IMR-90 (cell line): Measurements from ENCODE around the gene MRPL54. TPM values are rescaled to one million over a fixed set of nuclear protein-coding genes. Genes with fewer than 3 reads are reported as not detected.

Experiments
- ATAC-seq: fragments of 200-7000 bp; cut with Tn5 transposase; 2 replicates; pipeline ENCODE4 v1.9.1; 2020; ENCODE audit warnings: low read depth, mild to moderate bottlenecking, moderate library complexity
- BruUV-seq: library from RNA; stranded (reverse); fragments of 400-500 nt; replicated peaks from 2 replicates; lab custom pipeline; 2021; lab: Mats Ljungman, UMichigan
- CTCF ChIA-PET: fragments of 300-600 bp; formaldehyde crosslinking; extraction: SDS; loops from one replicate; lab custom pipeline; 2021; ENCODE audit warnings: antibody characterized with exemption; lab: Yijun Ruan, JAX
- POLR2A ChIA-PET: fragments of 300-600 bp; sonication (Branson Sonifier 250); formaldehyde crosslinking; loops from one replicate; lab custom pipeline; 2022; ENCODE audit warnings: antibody characterized with exemption; ENCODE audit not compliant: unreplicated experiment; lab: Charles Lee
- DNase-seq: peaks from one replicate; pipeline ENCODE4 v3.0.0; 2013
- H2AFZ ChIP-seq: replicated peaks from 2 replicates; pipeline ENCODE3; 2013; ENCODE audit warnings: low read length, mild to moderate bottlenecking; ENCODE audit not compliant: poor library complexity
- H2AK5ac ChIP-seq: 2 replicates; pipeline ENCODE4 v1.6.1; 2013; ENCODE audit warnings: low read depth, low read length, inconsistent platforms
- H2AK9ac ChIP-seq: replicated peaks from 2 replicates; pipeline ENCODE3; 2013; ENCODE audit warnings: mild to moderate bottlenecking, low read depth, low read length, moderate library complexity; ENCODE audit not compliant: poor library complexity
- H2BK120ac ChIP-seq: 2 replicates; pipeline ENCODE4 v1.6.1; 2013; ENCODE audit warnings: low read depth, low read length, inconsistent platforms
- H2BK15ac ChIP-seq: 3 replicates; pipeline ENCODE4 v1.6.1; 2013; ENCODE audit warnings: low read depth, low read length, inconsistent platforms
- H2BK20ac ChIP-seq: 2 replicates; pipeline ENCODE4 v1.6.1; 2013; ENCODE audit warnings: low read depth, mild to moderate bottlenecking, inconsistent platforms, low read length, moderate library complexity
- H2BK5ac ChIP-seq: 2 replicates; pipeline ENCODE4 v1.6.1; 2013; ENCODE audit warnings: mild to moderate bottlenecking, low read depth, low read length, inconsistent platforms; ENCODE audit not compliant: poor library complexity, severe bottlenecking
- H3K14ac ChIP-seq: replicated peaks from 2 replicates; pipeline ENCODE4 v1.6.1; 2013; ENCODE audit warnings: low read depth, low read length, inconsistent platforms
- H3K18ac ChIP-seq: 2 replicates; pipeline ENCODE4 v1.6.1; 2013; ENCODE audit warnings: low read depth, low read length, control low read depth
- H3K23ac ChIP-seq: 2 replicates; pipeline ENCODE4 v1.6.1; 2013; ENCODE audit warnings: low read depth, low read length, inconsistent platforms
- H3K27ac ChIP-seq: 2 replicates; pipeline ENCODE4 v1.5.1; 2013; ENCODE audit warnings: mild to moderate bottlenecking, control low read depth, low read length; ENCODE audit not compliant: insufficient read depth
- H3K27me3 ChIP-seq: 2 replicates; pipeline ENCODE4 v1.6.1; 2013; ENCODE audit warnings: low read length; ENCODE audit not compliant: control insufficient read depth, insufficient read depth
- H3K36me3 ChIP-seq: 2 replicates; pipeline ENCODE4 v1.6.1; 2013; ENCODE audit warnings: low read length, mixed read lengths; ENCODE audit not compliant: control insufficient read depth, insufficient read depth
- H3K4ac ChIP-seq: 2 replicates; pipeline ENCODE4 v1.6.1; 2013; ENCODE audit warnings: low read depth, low read length, inconsistent platforms
- H3K4me1 ChIP-seq: 2 replicates; pipeline ENCODE4 v1.6.1; 2013; ENCODE audit warnings: low read length, mixed read lengths; ENCODE audit not compliant: control insufficient read depth, insufficient read depth
- H3K4me2 ChIP-seq: 2 replicates; pipeline ENCODE4 v1.6.1; 2013; ENCODE audit warnings: low read depth, mild to moderate bottlenecking, control low read depth, low read length, moderate library complexity
- H3K4me3 ChIP-seq: 2 replicates; pipeline ENCODE4 v1.5.1; 2013; ENCODE audit warnings: low read depth, mild to moderate bottlenecking, control low read depth, low read length, moderate library complexity; ENCODE audit not compliant: insufficient read depth
- H3K56ac ChIP-seq: 2 replicates; pipeline ENCODE4 v1.6.1; 2013; ENCODE audit warnings: low read length, inconsistent platforms; ENCODE audit not compliant: insufficient read depth; ENCODE audit errors: extremely low read depth
- H3K79me1 ChIP-seq, 2 experiments: 2 replicates each; pipeline ENCODE4 v1.6.1; 2013; ENCODE audit warnings: low read length in 2 of 2, inconsistent platforms in 1 of 2, low read depth in 1 of 2
- H3K9ac ChIP-seq: 2 replicates; pipeline ENCODE4 v1.6.1; 2013; ENCODE audit warnings: low read depth, low read length, control low read depth
- H3K9me1 ChIP-seq: 2 replicates; pipeline ENCODE4 v1.6.1; 2013; ENCODE audit warnings: low read length, inconsistent platforms; ENCODE audit not compliant: insufficient read depth
- H3K9me3 ChIP-seq: 2 replicates; pipeline ENCODE4 v1.6.1; 2013; ENCODE audit warnings: low read length; ENCODE audit not compliant: control insufficient read depth, insufficient read depth
- H4K20me1 ChIP-seq: 2 replicates; pipeline ENCODE4 v1.6.1; 2013; ENCODE audit warnings: low read length, inconsistent platforms; ENCODE audit not compliant: insufficient read depth
- H4K5ac ChIP-seq: 2 replicates; pipeline ENCODE4 v1.6.1; 2013; ENCODE audit warnings: mild to moderate bottlenecking, low read depth, low read length, control low read depth
- H4K8ac ChIP-seq, 2 experiments: 2 replicates each; pipeline ENCODE4 v1.6.1; 2013; ENCODE audit warnings: low read depth in 2 of 2, low read length in 2 of 2, control low read depth in 1 of 2, inconsistent platforms in 1 of 2
- H4K91ac ChIP-seq: 2 replicates; pipeline ENCODE4 v1.6.1; 2013; ENCODE audit warnings: low read depth, low read length, inconsistent platforms; ENCODE audit not compliant: insufficient read depth
- BHLHE40 ChIP-seq: fragments of 150-350 bp; IDR thresholded peaks from 2 replicates; pipeline ENCODE4 v1.6.1; 2016; ENCODE audit warnings: mild to moderate bottlenecking, low read depth, low read length
- CEBPB ChIP-seq: IDR thresholded peaks from 2 replicates; pipeline ENCODE4 v1.6.1; 2012; ENCODE audit warnings: low read depth, low read length, improper control_type of control experiment
- CHD1 ChIP-seq: IDR thresholded peaks from 2 replicates; pipeline ENCODE4 v1.6.1; 2012; ENCODE audit warnings: low read depth, low read length, improper control_type of control experiment
- ELK1 ChIP-seq: fragments of 150-350 bp; IDR thresholded peaks from 2 replicates; pipeline ENCODE4 v1.6.1; 2016; ENCODE audit warnings: low read depth, mild to moderate bottlenecking, low read length, moderate library complexity, borderline replicate concordance
- FOS ChIP-seq: fragments of 150-350 bp; IDR thresholded peaks from 2 replicates; pipeline ENCODE4 v1.6.1; 2016; ENCODE audit warnings: low read depth, low read length
- MAFK ChIP-seq: IDR thresholded peaks from 2 replicates; pipeline ENCODE4 v1.6.1; 2012; ENCODE audit warnings: low read depth, low read length, improper control_type of control experiment
- MAZ ChIP-seq: IDR thresholded peaks from 2 replicates; pipeline ENCODE4 v1.6.1; 2012; ENCODE audit warnings: low read depth, mild to moderate bottlenecking, low read length, improper control_type of control experiment, moderate library complexity, borderline replicate concordance
- MXI1 ChIP-seq: IDR thresholded peaks from 2 replicates; pipeline ENCODE4 v1.6.1; 2012; ENCODE audit warnings: low read depth, mild to moderate bottlenecking, low read length, moderate library complexity, borderline replicate concordance
- NFE2L2 ChIP-seq: fragments of 150-350 bp; IDR thresholded peaks from 2 replicates; pipeline ENCODE4 v1.6.1; 2016; ENCODE audit warnings: low read depth, mild to moderate bottlenecking, low read length
- RAD21 ChIP-seq: IDR thresholded peaks from 2 replicates; pipeline ENCODE4 v1.6.1; 2012; ENCODE audit warnings: low read length, improper control_type of control experiment
- RCOR1 ChIP-seq: IDR thresholded peaks from 2 replicates; pipeline ENCODE4 v1.6.1; 2012; ENCODE audit warnings: mild to moderate bottlenecking, low read length, improper control_type of control experiment; ENCODE audit not compliant: insufficient replicate concordance
- RFX5 ChIP-seq: IDR thresholded peaks from 2 replicates; pipeline ENCODE4 v1.8.0; 2012; ENCODE audit warnings: low read depth, mild to moderate bottlenecking, low read length, moderate library complexity
- SMC3 ChIP-seq: fragments of 150-350 bp; IDR thresholded peaks from 2 replicates; pipeline ENCODE4 v1.6.1; 2016; ENCODE audit warnings: low read depth, mild to moderate bottlenecking, antibody characterized with exemption, low read length, moderate library complexity
- WGBS, 2 experiments: methylation state at CpG; one replicate each; pipeline versions ENCODE4 v1.1.5 to v1.1.7; 2013; ENCODE audit warnings: missing lambda C conversion rate in 2 of 2; ENCODE audit not compliant: insufficient read length in 1 of 2; ENCODE audit errors: extremely low coverage in 2 of 2; 5-methylcytosine and 5-hydroxymethylcytosine counted together
- dilution Hi-C: fragments of 300-500 bp; cut with HindIII; formaldehyde crosslinking; loops from one replicate; pipeline ENCODE4 v1.14.3; 2018; ENCODE audit warnings: low sequenced_read_pairs; ENCODE audit not compliant: unreplicated experiment
- in situ Hi-C: fragments of 300-500 bp; cut with MboI; formaldehyde crosslinking; loops from 3 replicates; pipeline ENCODE4 v1.14.3; 2019; ENCODE audit warnings: low sequenced_read_pairs, inconsistent platforms, mixed read lengths
- intact Hi-C: fragments of 100-400 bp; cut with micrococcal nuclease; formaldehyde crosslinking; loops from 2 replicates; pipeline ENCODE4 v1.10.0; 2022
- polyA plus RNA-seq, 3 experiments: library from polyadenylated mRNA; depleted of rRNA; stranded (reverse); fragments of >200 nt; gene quantifications; 2 replicates each; pipeline ENCODE4 v1.2.3, GENCODE V29; 2012; ENCODE audit warnings: low replicate concordance in 1 of 3
- total RNA-seq: library from RNA; depleted of rRNA; stranded (reverse); fragments of >200 nt; gene quantifications from 2 replicates; pipeline ENCODE4 v1.2.3, GENCODE V29; 2012
- TF ChIP-seq, protein P1 (sequence below): conservative IDR thresholded peaks from 2 replicates; pipeline ENCODE4 v1.5.1; 2012; ENCODE audit warnings: mild to moderate bottlenecking, low read depth, low read length, improper control_type of control experiment
- TF ChIP-seq, protein P2 (sequence below): fragments of 150-350 bp; IDR thresholded peaks from 2 replicates; pipeline ENCODE4 v1.6.1; 2017; ENCODE audit warnings: mild to moderate bottlenecking, antibody characterized with exemption, low read length, low read depth

MRPL54 gene
- total and polyA plus RNA-seq, 2 of the 4 experiments (the other 2 are of a cell fraction), result 55.9 to 75.7 TPM

GRCh38 chr19:3782903-3783302 lies 20.4 kb downstream of the MRPL54 start:
- no peak overlapping the region for H2BK15ac ChIP-seq
- no peak overlapping the region for H2BK5ac ChIP-seq
- CTCF ChIA-PET, result no interaction called here
- H3K56ac ChIP-seq, result no peak overlapping the region
- no peak overlapping the region for H4K5ac ChIP-seq
- no peak overlapping the region for H3K23ac ChIP-seq
- DNase-seq (no peak), ATAC-seq (no peak)
- no peak overlapping the region for H3K18ac ChIP-seq
- H3K9me3 ChIP-seq, result peaks cover 24% of the 10 kb centered on the region
- dilution Hi-C loops (no loop called here), intact Hi-C loops (no loop called here), in situ Hi-C loops (no loop called here)
- H3K27ac ChIP-seq, result no peak overlapping the region
- no peak overlapping the region for H4K8ac ChIP-seq
- H2BK120ac ChIP-seq, result no peak overlapping the region
- H3K36me3 ChIP-seq, result no peaks in the 10 kb centered on the region
- BruUV-seq, result no TSS peak
- H4K20me1 ChIP-seq, result no peaks in the 10 kb centered on the region
- H3K9ac ChIP-seq, result no peak overlapping the region
- TF ChIP-seq MAFK (no peak), FOS (no peak), MXI1 (no peak), CHD1 (no peak), RCOR1 (no peak), ELK1 (no peak), MAZ (no peak), RFX5 (no peak), BHLHE40 (no peak), CEBPB (no peak), RAD21 (no peak), NFE2L2 (no peak), SMC3 (no peak)
- TF ChIP-seq, protein P1, sequence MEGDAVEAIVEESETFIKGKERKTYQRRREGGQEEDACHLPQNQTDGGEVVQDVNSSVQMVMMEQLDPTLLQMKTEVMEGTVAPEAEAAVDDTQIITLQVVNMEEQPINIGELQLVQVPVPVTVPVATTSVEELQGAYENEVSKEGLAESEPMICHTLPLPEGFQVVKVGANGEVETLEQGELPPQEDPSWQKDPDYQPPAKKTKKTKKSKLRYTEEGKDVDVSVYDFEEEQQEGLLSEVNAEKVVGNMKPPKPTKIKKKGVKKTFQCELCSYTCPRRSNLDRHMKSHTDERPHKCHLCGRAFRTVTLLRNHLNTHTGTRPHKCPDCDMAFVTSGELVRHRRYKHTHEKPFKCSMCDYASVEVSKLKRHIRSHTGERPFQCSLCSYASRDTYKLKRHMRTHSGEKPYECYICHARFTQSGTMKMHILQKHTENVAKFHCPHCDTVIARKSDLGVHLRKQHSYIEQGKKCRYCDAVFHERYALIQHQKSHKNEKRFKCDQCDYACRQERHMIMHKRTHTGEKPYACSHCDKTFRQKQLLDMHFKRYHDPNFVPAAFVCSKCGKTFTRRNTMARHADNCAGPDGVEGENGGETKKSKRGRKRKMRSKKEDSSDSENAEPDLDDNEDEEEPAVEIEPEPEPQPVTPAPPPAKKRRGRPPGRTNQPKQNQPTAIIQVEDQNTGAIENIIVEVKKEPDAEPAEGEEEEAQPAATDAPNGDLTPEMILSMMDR, result no peak
- TF ChIP-seq, protein P2, sequence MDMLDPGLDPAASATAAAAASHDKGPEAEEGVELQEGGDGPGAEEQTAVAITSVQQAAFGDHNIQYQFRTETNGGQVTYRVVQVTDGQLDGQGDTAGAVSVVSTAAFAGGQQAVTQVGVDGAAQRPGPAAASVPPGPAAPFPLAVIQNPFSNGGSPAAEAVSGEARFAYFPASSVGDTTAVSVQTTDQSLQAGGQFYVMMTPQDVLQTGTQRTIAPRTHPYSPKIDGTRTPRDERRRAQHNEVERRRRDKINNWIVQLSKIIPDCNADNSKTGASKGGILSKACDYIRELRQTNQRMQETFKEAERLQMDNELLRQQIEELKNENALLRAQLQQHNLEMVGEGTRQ, result no peak
- no peak overlapping the region for H3K4ac ChIP-seq
- H2AK9ac ChIP-seq, result no peak overlapping the region
- no peak overlapping the region for H2BK20ac ChIP-seq
- H2AFZ ChIP-seq, result peak overlapping the region; percentile 21
- no peak overlapping the region for H2AK5ac ChIP-seq
- no peaks in the 10 kb centered on the region for H3K4me1 ChIP-seq
- 50% methylated on average over 2 of the region's 13 CpGs; no CpG with 5 or more reads in 1 of the 2 experiments for WGBS, 2 experiments
- H3K79me1 ChIP-seq, result no peaks in the 10 kb centered on the region
- H3K4me2 ChIP-seq, result no peak overlapping the region
- POLR2A ChIA-PET, result no interaction called here
- H3K9me1 ChIP-seq, result no peaks in the 10 kb centered on the region
- H3K27me3 ChIP-seq, result peaks cover 19% of the 10 kb centered on the region
- no peak overlapping the region for H3K4me3 ChIP-seq
- H3K14ac ChIP-seq, result no peak overlapping the region
- no peak overlapping the region for H4K91ac ChIP-seq
